PFSK-1 (cell line): ENCODE results near the gene PLPPR1.

Experiments
- FOXP2 ChIP-seq: optimal IDR thresholded peaks from 2 replicates; pipeline ENCODE3; 2011; ENCODE audit warnings: borderline replicate concordance, control low read depth, inconsistent platforms; ENCODE audit not compliant: insufficient read depth; ENCODE audit errors: extremely low read length, extremely low read depth
- POLR2AphosphoS5 ChIP-seq: IDR thresholded peaks from 2 replicates; pipeline ENCODE4 v1.6.1; 2012; ENCODE audit warnings: low read depth, mild to moderate bottlenecking, control low read depth, low read length, moderate library complexity
- SIN3A ChIP-seq: IDR thresholded peaks from 2 replicates; pipeline ENCODE4 v1.6.1; 2012; ENCODE audit warnings: mild to moderate bottlenecking, low read length, moderate library complexity, borderline replicate concordance; ENCODE audit not compliant: insufficient read depth
- TAF1 ChIP-seq: IDR thresholded peaks from 2 replicates; pipeline ENCODE4 v1.6.1; 2012; ENCODE audit warnings: low read length, control low read depth, borderline replicate concordance; ENCODE audit not compliant: insufficient read depth
- TF ChIP-seq, protein P1 (sequence below), 2 experiments: IDR thresholded peaks; 2 replicates each; pipeline versions ENCODE4 v1.6.1 to v1.8.0; 2011 to 2012; ENCODE audit warnings: low read depth in 2 of 2, low read length in 2 of 2, control low read depth in 1 of 2, inconsistent platforms in 1 of 2, mild to moderate bottlenecking in 1 of 2, moderate library complexity in 1 of 2; ENCODE audit not compliant: insufficient read depth in 1 of 2

Gene PLPPR1

DNA sequence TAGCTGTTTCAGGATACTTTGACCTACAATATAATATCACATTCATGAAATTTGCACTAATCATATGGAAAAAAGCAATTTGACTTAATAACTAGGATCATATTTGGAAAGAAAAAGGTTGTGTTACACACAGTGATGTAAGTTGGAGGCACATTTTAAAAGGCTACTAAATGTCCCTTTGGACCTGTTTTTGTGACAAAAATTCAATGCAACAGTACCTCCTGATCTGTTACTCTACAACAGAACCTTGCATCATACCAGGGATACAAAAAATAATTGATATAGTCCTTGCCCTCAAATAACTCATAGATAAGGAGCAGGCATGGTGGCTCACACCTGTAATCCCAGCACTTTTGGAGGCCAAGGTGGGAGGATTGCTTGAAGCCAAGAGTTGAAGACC lies 289.2 kb downstream of the PLPPR1 start:
- TF ChIP-seq, protein P1, sequence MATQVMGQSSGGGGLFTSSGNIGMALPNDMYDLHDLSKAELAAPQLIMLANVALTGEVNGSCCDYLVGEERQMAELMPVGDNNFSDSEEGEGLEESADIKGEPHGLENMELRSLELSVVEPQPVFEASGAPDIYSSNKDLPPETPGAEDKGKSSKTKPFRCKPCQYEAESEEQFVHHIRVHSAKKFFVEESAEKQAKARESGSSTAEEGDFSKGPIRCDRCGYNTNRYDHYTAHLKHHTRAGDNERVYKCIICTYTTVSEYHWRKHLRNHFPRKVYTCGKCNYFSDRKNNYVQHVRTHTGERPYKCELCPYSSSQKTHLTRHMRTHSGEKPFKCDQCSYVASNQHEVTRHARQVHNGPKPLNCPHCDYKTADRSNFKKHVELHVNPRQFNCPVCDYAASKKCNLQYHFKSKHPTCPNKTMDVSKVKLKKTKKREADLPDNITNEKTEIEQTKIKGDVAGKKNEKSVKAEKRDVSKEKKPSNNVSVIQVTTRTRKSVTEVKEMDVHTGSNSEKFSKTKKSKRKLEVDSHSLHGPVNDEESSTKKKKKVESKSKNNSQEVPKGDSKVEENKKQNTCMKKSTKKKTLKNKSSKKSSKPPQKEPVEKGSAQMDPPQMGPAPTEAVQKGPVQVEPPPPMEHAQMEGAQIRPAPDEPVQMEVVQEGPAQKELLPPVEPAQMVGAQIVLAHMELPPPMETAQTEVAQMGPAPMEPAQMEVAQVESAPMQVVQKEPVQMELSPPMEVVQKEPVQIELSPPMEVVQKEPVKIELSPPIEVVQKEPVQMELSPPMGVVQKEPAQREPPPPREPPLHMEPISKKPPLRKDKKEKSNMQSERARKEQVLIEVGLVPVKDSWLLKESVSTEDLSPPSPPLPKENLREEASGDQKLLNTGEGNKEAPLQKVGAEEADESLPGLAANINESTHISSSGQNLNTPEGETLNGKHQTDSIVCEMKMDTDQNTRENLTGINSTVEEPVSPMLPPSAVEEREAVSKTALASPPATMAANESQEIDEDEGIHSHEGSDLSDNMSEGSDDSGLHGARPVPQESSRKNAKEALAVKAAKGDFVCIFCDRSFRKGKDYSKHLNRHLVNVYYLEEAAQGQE (IDR thresholded peaks at IDR 0.05; ENCODE audit: insufficient read depth in 1 of 2, low read depth in 2 of 2, low read length in 2 of 2) = no peak
- no peak for TF ChIP-seq TAF1
- no peak for TF ChIP-seq FOXP2
- TF ChIP-seq POLR2AphosphoS5 = no peak
- no peak for TF ChIP-seq SIN3A

DNA sequence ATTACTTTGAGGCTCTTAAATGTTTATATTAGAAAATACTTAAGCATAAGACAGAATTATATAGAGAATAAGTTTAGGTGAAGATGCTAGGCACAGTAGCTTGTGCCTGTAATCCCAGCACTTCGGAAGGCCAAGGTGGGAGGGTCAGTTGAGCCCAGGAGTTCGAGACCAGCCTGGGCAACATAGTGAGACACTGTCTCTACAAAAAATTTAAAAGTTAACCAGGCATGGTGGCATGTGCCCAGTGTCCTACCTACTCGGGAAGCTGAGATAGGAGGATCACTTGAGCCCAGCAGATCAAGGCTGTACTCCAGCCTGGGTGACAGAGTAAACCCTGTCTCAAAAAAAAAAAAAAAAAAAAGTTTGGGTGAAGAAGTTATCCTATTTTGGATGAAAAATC lies 294.6 kb downstream of the PLPPR1 start:
- TF ChIP-seq SIN3A (no peak), FOXP2 (no peak), POLR2AphosphoS5 (no peak), TAF1 (no peak)
- TF ChIP-seq, protein P1 (IDR thresholded peaks at IDR 0.05; ENCODE audit: insufficient read depth in 1 of 2, low read depth in 2 of 2, low read length in 2 of 2) = no peak

DNA sequence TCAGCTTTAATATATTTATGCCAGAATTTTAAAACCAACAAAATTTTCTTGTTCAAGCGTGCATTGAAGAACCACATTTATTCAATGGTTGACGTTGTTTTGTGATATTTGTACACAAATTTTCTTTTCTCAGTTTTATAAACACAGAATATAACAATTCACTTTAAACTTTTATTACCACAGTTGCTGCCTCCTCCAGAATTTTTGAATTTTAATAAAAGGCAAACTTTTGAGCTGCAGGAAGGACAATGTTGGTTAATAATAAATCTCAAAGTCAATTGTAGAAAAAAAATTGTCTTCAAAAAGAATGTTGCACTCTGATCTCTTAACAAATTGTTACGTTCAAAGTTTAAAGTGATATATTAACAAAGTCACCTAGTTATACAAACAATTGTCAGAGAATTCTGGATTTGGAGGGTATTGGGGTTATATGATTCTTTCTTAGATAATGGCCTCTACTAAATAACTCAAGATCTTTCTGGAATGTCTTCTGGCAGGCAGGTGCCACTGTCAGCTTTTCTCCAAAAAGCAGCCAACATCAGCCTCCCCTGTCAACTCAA lies 295.8 kb downstream of the PLPPR1 start:
- no peak for TF ChIP-seq POLR2AphosphoS5
- no peak for TF ChIP-seq FOXP2
- no peak for TF ChIP-seq SIN3A
- no peak for TF ChIP-seq TAF1
- TF ChIP-seq, protein P1 (IDR thresholded peaks at IDR 0.05; ENCODE audit: insufficient read depth in 1 of 2, low read depth in 2 of 2, low read length in 2 of 2) = no peak

DNA sequence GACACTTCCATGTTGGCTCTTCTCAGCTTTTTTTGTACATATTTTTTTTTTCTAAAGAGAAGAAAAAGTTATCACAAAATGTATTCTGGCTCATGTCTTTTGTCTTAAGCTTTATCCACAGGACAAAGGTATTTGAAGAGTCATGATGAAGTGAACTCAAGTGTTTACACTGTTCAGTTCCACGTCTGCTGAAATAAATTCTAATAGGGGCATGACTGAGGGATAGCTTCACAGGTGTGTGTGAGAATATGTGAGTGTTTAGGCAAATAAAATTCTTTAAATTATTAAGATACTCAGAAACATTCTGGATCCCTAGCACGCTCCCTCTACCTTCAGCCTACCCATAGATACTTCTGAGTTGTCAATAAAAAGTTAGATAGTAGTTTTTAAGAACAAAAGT lies 296.5 kb downstream of the PLPPR1 start:
- TF ChIP-seq SIN3A (no peak), TAF1 (no peak), POLR2AphosphoS5 (no peak), FOXP2 (no peak)
- TF ChIP-seq, protein P1 (IDR thresholded peaks at IDR 0.05; ENCODE audit: insufficient read depth in 1 of 2, low read depth in 2 of 2, low read length in 2 of 2) = no peak

DNA sequence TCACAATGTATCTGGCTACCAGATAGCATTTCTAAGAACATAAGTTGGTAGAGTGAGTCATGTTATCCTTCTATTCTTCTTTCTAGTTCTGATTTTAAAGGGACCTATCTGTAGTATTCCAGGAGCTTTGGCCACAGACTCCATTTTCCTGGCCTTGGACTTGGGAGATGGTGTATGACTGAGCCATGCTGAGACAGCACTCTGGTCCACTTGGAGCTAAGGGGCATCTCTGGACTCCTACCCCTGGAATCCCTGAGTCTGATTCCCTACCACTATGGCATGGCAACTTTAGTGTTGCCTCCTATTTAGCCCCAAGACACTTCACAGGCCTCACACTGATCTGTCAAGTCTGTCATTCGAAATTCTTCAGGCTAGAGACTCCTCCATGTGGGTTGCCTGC lies 297.5 kb downstream of the PLPPR1 start:
- no peak for TF ChIP-seq SIN3A
- no peak for TF ChIP-seq POLR2AphosphoS5
- no peak for TF ChIP-seq FOXP2
- no peak for TF ChIP-seq TAF1
- TF ChIP-seq, protein P1 (IDR thresholded peaks at IDR 0.05; ENCODE audit: insufficient read depth in 1 of 2, low read depth in 2 of 2, low read length in 2 of 2) = no peak
